Endothelial cell of umbilical vein (primary cell): ENCODE results near the gene TMEM225B.

Experiments
- EZH2 ChIP-seq: IDR thresholded peaks from 2 replicates; pipeline ENCODE4 v1.6.1; 2012; ENCODE audit warnings: borderline replicate concordance, low read depth, mild to moderate bottlenecking, moderate library complexity, low read length, inconsistent platforms; ENCODE audit not compliant: severe bottlenecking
- FOS ChIP-seq: IDR thresholded peaks from 2 replicates; pipeline ENCODE4 v1.6.1; 2011; ENCODE audit warnings: mild to moderate bottlenecking, low read length, moderate library complexity, borderline replicate concordance; ENCODE audit not compliant: insufficient read depth
- JUN ChIP-seq: IDR thresholded peaks from 2 replicates; pipeline ENCODE4 v1.6.1; 2011; ENCODE audit warnings: borderline replicate concordance, low read depth; ENCODE audit not compliant: insufficient read length, insufficient read depth
- MYC ChIP-seq: IDR thresholded peaks from one replicate; pipeline ENCODE4 v1.6.1; 2011; ENCODE audit warnings: mild to moderate bottlenecking, low read depth, low read length
- POLR2A ChIP-seq: IDR thresholded peaks from 2 replicates; pipeline ENCODE4 v1.6.1; 2012; ENCODE audit warnings: low read depth, mild to moderate bottlenecking, control low read depth, low read length
- POLR2AphosphoS5 ChIP-seq: IDR thresholded peaks from 2 replicates; pipeline ENCODE4 v1.6.1; 2012; ENCODE audit warnings: low read depth, mild to moderate bottlenecking, control low read depth, low read length, moderate library complexity; ENCODE audit not compliant: insufficient read depth
- TF ChIP-seq, protein P1 (sequence below), 2 donors: IDR thresholded peaks; 1 replicate in 1 of 2; 2 replicates in 1 of 2; pipeline ENCODE4 v1.5.1; 2011; ENCODE audit warnings: low read length in 2 of 2, mild to moderate bottlenecking in 2 of 2, moderate library complexity in 2 of 2, control low read depth in 1 of 2, inconsistent platforms in 1 of 2, low read depth in 1 of 2; ENCODE audit not compliant: insufficient read depth in 1 of 2; ENCODE audit errors: extremely low read depth in 1 of 2
- TF ChIP-seq, protein P2 (sequence below): IDR thresholded peaks from 2 replicates; pipeline ENCODE4 v1.6.1; 2011; ENCODE audit not compliant: insufficient read depth, insufficient read length

DNA sequence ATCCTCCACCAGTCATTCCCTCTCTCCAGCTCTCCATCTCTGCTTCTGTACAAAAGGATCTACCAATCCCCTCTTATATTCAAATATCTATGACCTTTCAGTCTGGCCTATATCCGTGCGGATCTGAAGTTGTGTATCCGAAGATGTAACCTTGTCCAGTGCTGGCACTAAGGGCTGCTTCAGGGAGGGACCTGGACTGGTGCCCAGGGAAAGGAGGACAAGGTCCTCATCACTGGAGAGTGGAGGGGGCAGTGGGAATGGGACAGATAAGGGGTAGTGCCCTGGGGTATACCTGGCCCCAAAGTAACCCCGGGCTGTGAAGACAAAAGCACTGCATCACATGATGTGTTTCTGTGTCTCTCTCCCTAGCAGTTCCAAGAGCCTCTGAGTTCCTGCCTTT, 1.8 kb downstream of the TMEM225B start:
- TF ChIP-seq, protein P1, sequence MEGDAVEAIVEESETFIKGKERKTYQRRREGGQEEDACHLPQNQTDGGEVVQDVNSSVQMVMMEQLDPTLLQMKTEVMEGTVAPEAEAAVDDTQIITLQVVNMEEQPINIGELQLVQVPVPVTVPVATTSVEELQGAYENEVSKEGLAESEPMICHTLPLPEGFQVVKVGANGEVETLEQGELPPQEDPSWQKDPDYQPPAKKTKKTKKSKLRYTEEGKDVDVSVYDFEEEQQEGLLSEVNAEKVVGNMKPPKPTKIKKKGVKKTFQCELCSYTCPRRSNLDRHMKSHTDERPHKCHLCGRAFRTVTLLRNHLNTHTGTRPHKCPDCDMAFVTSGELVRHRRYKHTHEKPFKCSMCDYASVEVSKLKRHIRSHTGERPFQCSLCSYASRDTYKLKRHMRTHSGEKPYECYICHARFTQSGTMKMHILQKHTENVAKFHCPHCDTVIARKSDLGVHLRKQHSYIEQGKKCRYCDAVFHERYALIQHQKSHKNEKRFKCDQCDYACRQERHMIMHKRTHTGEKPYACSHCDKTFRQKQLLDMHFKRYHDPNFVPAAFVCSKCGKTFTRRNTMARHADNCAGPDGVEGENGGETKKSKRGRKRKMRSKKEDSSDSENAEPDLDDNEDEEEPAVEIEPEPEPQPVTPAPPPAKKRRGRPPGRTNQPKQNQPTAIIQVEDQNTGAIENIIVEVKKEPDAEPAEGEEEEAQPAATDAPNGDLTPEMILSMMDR (IDR thresholded peaks at IDR 0.05; ENCODE audit: extremely low read depth in 1 of 2, insufficient read depth in 1 of 2, low read depth in 1 of 2, low read length in 2 of 2) = no peak
- TF ChIP-seq POLR2A = no peak
- TF ChIP-seq EZH2 = no peak
- no peak for TF ChIP-seq MYC
- TF ChIP-seq POLR2AphosphoS5 = no peak
- no peak for TF ChIP-seq JUN
- TF ChIP-seq, protein P2, sequence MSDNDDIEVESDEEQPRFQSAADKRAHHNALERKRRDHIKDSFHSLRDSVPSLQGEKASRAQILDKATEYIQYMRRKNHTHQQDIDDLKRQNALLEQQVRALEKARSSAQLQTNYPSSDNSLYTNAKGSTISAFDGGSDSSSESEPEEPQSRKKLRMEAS = no peak
- no peak for TF ChIP-seq FOS
